H1 (cell line): ENCODE data around the gene DYNC1I1. TPM values are rescaled to one million over a fixed set of nuclear protein-coding genes. Genes with fewer than 3 reads are reported as not detected.
A peak's percentile ranks its signal among the peaks of the same experiment; 100 is the strongest.

Source experiments
- CTCF ChIA-PET: fragments of 300-600 bp; sonication (Branson Sonifier 250); formaldehyde crosslinking; loops from one replicate; lab custom pipeline; 2021; ENCODE audit not compliant: partially characterized antibody; lab: Charles Lee
- POLR2A ChIA-PET: fragments of 300-600 bp; sonication (Branson Sonifier 250); formaldehyde crosslinking; loops from one replicate; lab custom pipeline; 2021; ENCODE audit warnings: inconsistent platforms; ENCODE audit not compliant: partially characterized antibody; lab: Charles Lee
- DNase-seq, 2 experiments: peaks; one replicate each; pipeline versions ENCODE4 v3.0.0 to v3.0.0-alpha.2; 2010 to 2022; ENCODE audit warnings: low spot score in 2 of 2, low read depth in 1 of 2, mixed read lengths in 1 of 2
- FAIRE-seq: peaks from 2 replicates; lab custom pipeline; 2011; peaks lifted over from hg19 to GRCh38; lab: Jason Lieb, UNC
- H2AFZ ChIP-seq: 2 replicates; pipeline ENCODE4 v1.8.1; 2012; ENCODE audit warnings: low read length, inconsistent platforms
- H2AK5ac ChIP-seq: 2 replicates; pipeline ENCODE4 v1.6.1; 2013; ENCODE audit warnings: low read depth, low read length
- H2BK120ac ChIP-seq: replicated peaks from 2 replicates; pipeline ENCODE3; 2013; ENCODE audit warnings: low read depth, low read length, inconsistent platforms
- H2BK12ac ChIP-seq: 2 replicates; pipeline ENCODE4 v1.6.1; 2013; ENCODE audit warnings: low read depth, low read length
- H2BK15ac ChIP-seq: 2 replicates; pipeline ENCODE4 v1.6.1; 2013; ENCODE audit warnings: low read length
- H2BK20ac ChIP-seq: 2 replicates; pipeline ENCODE4 v1.6.1; 2013; ENCODE audit warnings: low read length
- H2BK5ac ChIP-seq: 2 replicates; pipeline ENCODE4 v1.6.1; 2013; ENCODE audit warnings: low read depth, low read length
- H3K14ac ChIP-seq: 2 replicates; pipeline ENCODE4 v1.6.1; 2013; ENCODE audit warnings: inconsistent platforms; ENCODE audit not compliant: insufficient read length
- H3K18ac ChIP-seq: 2 replicates; pipeline ENCODE4 v1.6.1; 2013; ENCODE audit warnings: low read length; ENCODE audit errors: extremely low read depth
- H3K23ac ChIP-seq: 2 replicates; pipeline ENCODE4 v1.6.1; 2013; ENCODE audit warnings: inconsistent platforms; ENCODE audit not compliant: insufficient read length
- H3K23me2 ChIP-seq: 2 replicates; pipeline ENCODE4 v1.6.1; 2013; ENCODE audit warnings: low read depth, low read length
- H3K27ac ChIP-seq: 2 replicates; pipeline ENCODE4 v1.6.1; 2011; ENCODE audit warnings: low read depth, low read length, inconsistent platforms
- H3K27me3 ChIP-seq, 4 experiments: replicated peaks in 1 of 4; 1 replicate in 1 of 4; 2 replicates in 3 of 4; pipeline versions ENCODE4 v1.6.1 to v1.8.1; 2011 to 2013; ENCODE audit warnings: low read length in 3 of 4, mild to moderate bottlenecking in 3 of 4, inconsistent platforms in 2 of 4, mixed read lengths in 2 of 4, moderate library complexity in 1 of 4; ENCODE audit not compliant: control insufficient read depth in 3 of 4, insufficient read depth in 3 of 4; ENCODE audit errors: extremely low read depth in 1 of 4
- H3K36me3 ChIP-seq, 4 experiments: 2 replicates each; pipeline versions ENCODE4 v1.6.1 to v1.8.1; 2011 to 2013; ENCODE audit warnings: mild to moderate bottlenecking in 4 of 4, low read length in 3 of 4, moderate library complexity in 2 of 4, control low read depth in 1 of 4, inconsistent platforms in 1 of 4; ENCODE audit not compliant: insufficient read depth in 4 of 4, control insufficient read depth in 2 of 4
- H3K4ac ChIP-seq: replicated peaks from 2 replicates; pipeline ENCODE3; 2013; ENCODE audit warnings: low read length, low read depth, mixed read lengths, inconsistent platforms; ENCODE audit not compliant: insufficient read length
- H3K4me1 ChIP-seq, 4 experiments: replicated peaks in 1 of 4; 1 replicate in 1 of 4; 2 replicates in 3 of 4; pipeline versions ENCODE4 v1.6.1 to v1.8.1; 2011 to 2013; ENCODE audit warnings: low read length in 3 of 4, inconsistent platforms in 2 of 4, mixed read lengths in 1 of 4; ENCODE audit not compliant: insufficient read depth in 4 of 4, control insufficient read depth in 3 of 4
- H3K4me2 ChIP-seq, 2 experiments: 2 replicates each; pipeline versions ENCODE4 v1.6.1 to v1.8.1; 2011 to 2013; ENCODE audit warnings: low read depth in 2 of 2, low read length in 2 of 2, control low read depth in 1 of 2, inconsistent platforms in 1 of 2, mild to moderate bottlenecking in 1 of 2; ENCODE audit not compliant: insufficient read depth in 1 of 2
- H3K4me3 ChIP-seq, 4 experiments: fragments of 200-600, 300-600 bp in 1 of 4; sonication (generic), shearing (Covaris generic), sonication (Bioruptor Twin) in 1 of 4; 2 replicates each; pipeline versions ENCODE4 v1.5.1 to v1.8.1; 2011 to 2016; ENCODE audit warnings: low read length in 4 of 4, low read depth in 3 of 4, control low read depth in 2 of 4, inconsistent platforms in 2 of 4, mild to moderate bottlenecking in 2 of 4, mixed read lengths in 1 of 4, moderate library complexity in 1 of 4; ENCODE audit not compliant: insufficient read depth in 2 of 4; ENCODE audit errors: extremely low read depth in 1 of 4
- H3K56ac ChIP-seq: replicated peaks from 2 replicates; pipeline ENCODE3; 2013; ENCODE audit warnings: low read depth, mild to moderate bottlenecking, mixed read lengths, low read length, inconsistent platforms; ENCODE audit not compliant: insufficient read length
- H3K79me1 ChIP-seq: 2 replicates; pipeline ENCODE4 v1.6.1; 2013; ENCODE audit warnings: low read depth, low read length, control low read depth
- H3K79me2 ChIP-seq, 2 experiments: 2 replicates each; pipeline versions ENCODE4 v1.6.1 to v1.8.1; 2012 to 2013; ENCODE audit warnings: low read length in 2 of 2, mild to moderate bottlenecking in 2 of 2, inconsistent platforms in 1 of 2; ENCODE audit not compliant: insufficient read depth in 2 of 2, control insufficient read depth in 1 of 2
- H3K9ac ChIP-seq, 4 experiments: replicated peaks in 1 of 4; 1 replicate in 1 of 4; 2 replicates in 3 of 4; pipeline versions ENCODE4 v1.6.1 to v1.8.1; 2011 to 2013; ENCODE audit warnings: low read depth in 3 of 4, low read length in 3 of 4, control low read depth in 2 of 4, mild to moderate bottlenecking in 2 of 4, moderate library complexity in 2 of 4, inconsistent platforms in 1 of 4; ENCODE audit errors: extremely low read depth in 1 of 4
- H3K9me3 ChIP-seq, 2 experiments: 2 replicates each; pipeline versions ENCODE4 v1.6.1 to v1.8.1; 2012 to 2013; ENCODE audit warnings: mild to moderate bottlenecking in 2 of 2, moderate library complexity in 2 of 2, control low read depth in 1 of 2, inconsistent platforms in 1 of 2, low read depth in 1 of 2, low read length in 1 of 2, mixed read lengths in 1 of 2; ENCODE audit not compliant: insufficient read depth in 2 of 2
- H4K20me1 ChIP-seq, 2 experiments: replicated peaks in 1 of 2; 2 replicates each; pipeline versions ENCODE3 to v1.8.1; 2011 to 2013; ENCODE audit warnings: inconsistent platforms in 2 of 2, low read length in 2 of 2, mild to moderate bottlenecking in 1 of 2; ENCODE audit not compliant: insufficient read depth in 2 of 2, control insufficient read depth in 1 of 2
- H4K5ac ChIP-seq: 2 replicates; pipeline ENCODE4 v1.6.1; 2013; ENCODE audit warnings: low read length, low read depth, mixed read lengths, inconsistent platforms; ENCODE audit not compliant: insufficient read length
- H4K8ac ChIP-seq: 2 replicates; pipeline ENCODE4 v1.8.0; 2013; ENCODE audit warnings: mild to moderate bottlenecking, moderate library complexity, low read length, inconsistent platforms; ENCODE audit not compliant: insufficient read depth; ENCODE audit errors: extremely low read depth
- H4K91ac ChIP-seq: replicated peaks from 2 replicates; pipeline ENCODE3; 2013; ENCODE audit warnings: low read length, mixed read lengths, inconsistent platforms; ENCODE audit not compliant: insufficient read length
- BCL11A ChIP-seq, 2 experiments: IDR thresholded peaks; one replicate each; pipeline ENCODE4 v1.6.1; 2011; ENCODE audit warnings: low read depth in 2 of 2, low read length in 2 of 2, mild to moderate bottlenecking in 2 of 2
- CHD2 ChIP-seq: IDR thresholded peaks from 2 replicates; pipeline ENCODE4 v1.6.1; 2012; ENCODE audit warnings: low read length, improper control_type of control experiment
- GTF2F1 ChIP-seq: IDR thresholded peaks from 2 replicates; pipeline ENCODE4 v1.6.1; 2012; ENCODE audit warnings: low read depth, low read length, improper control_type of control experiment, borderline replicate concordance
- POU5F1 ChIP-seq: IDR thresholded peaks from 2 replicates; pipeline ENCODE4 v1.6.1; 2011; ENCODE audit warnings: low read depth, mild to moderate bottlenecking, low read length, moderate library complexity
- RBBP5 ChIP-seq: IDR thresholded peaks from 2 replicates; pipeline ENCODE4 v1.7.1; 2012; ENCODE audit warnings: low read depth, mild to moderate bottlenecking, inconsistent platforms, low read length, moderate library complexity, borderline replicate concordance
- SIN3A ChIP-seq, 2 experiments: IDR thresholded peaks in 1 of 2; conservative IDR thresholded peaks in 1 of 2; 2 replicates each; pipeline ENCODE4 v1.6.1; 2011 to 2012; ENCODE audit warnings: low read length in 2 of 2, improper control_type of control experiment in 1 of 2, low read depth in 1 of 2, mild to moderate bottlenecking in 1 of 2
- SP2 ChIP-seq: IDR thresholded peaks from 2 replicates; pipeline ENCODE4 v1.6.1; 2012; ENCODE audit warnings: mild to moderate bottlenecking, low read length, inconsistent platforms
- TAF1 ChIP-seq: IDR thresholded peaks from 2 replicates; pipeline ENCODE4 v1.6.1; 2011; ENCODE audit warnings: mild to moderate bottlenecking, low read depth, low read length
- TCF12 ChIP-seq: IDR thresholded peaks from 2 replicates; pipeline ENCODE4 v1.6.1; 2011; ENCODE audit warnings: low read depth, mild to moderate bottlenecking, low read length
- WGBS, 2 experiments: shearing (Covaris generic) in 1 of 2; methylation state at CpG; one replicate each; pipeline versions ENCODE4 v1.1.6 to v1.1.7; 2013 to 2015; ENCODE audit warnings: low lambda C conversion rate in 2 of 2, mixed read lengths in 2 of 2, inconsistent platforms in 1 of 2, low coverage in 1 of 2, missing lambda C conversion rate in 1 of 2; ENCODE audit not compliant: insufficient replicate concordance in 2 of 2, insufficient coverage in 1 of 2, insufficient read length in 1 of 2; ENCODE audit errors: extremely low coverage in 1 of 2, missing lambda C conversion rate in 1 of 2; 5-methylcytosine and 5-hydroxymethylcytosine counted together
- polyA plus RNA-seq, 7 experiments: library from polyadenylated mRNA; depleted of rRNA in 3 of 7; stranded (reverse) in 5 of 7; unstranded in 2 of 7; fragments of >200 nt in 5 of 7; fragments of 200-250 nt in 2 of 7; gene quantifications; 1 replicate in 5 of 7; 2 replicates in 1 of 7; 4 replicates in 1 of 7; pipeline versions ENCODE4 v1.2.1 to v1.2.3, GENCODE V29; 2011 to 2013; ENCODE audit warnings: missing spikeins in 2 of 7, mixed read lengths in 2 of 7
- total RNA-seq: library from RNA; stranded (reverse); fragmentation: NEBNext Ultra II Directional; extraction: Animal tissue kit (Norgen Biotek cat#: 25700); gene quantifications from 2 replicates; pipeline ENCODE4 v1.2.1, GENCODE V29; 2021

DYNC1I1 gene
- total and polyA plus RNA-seq, 2 of the 8 experiments (the other 6 are each of a cell fraction or from before 2014, with no cell fraction given): 0.45 to 0.58 TPM

GRCh38 chr7:95828824-95829790 is 56.8 kb downstream of the DYNC1I1 start:
- CTCF ChIA-PET: interaction anchor here (0.8 to 9.7 kb wide), 5 partner anchors 13 to 279 kb away, joined by 3 to 75 read pairs (median 4); no protein-coding TSS in a partner anchor
- 0 out of 2 replicates have a peak, but pooled peaks have one; percentile 35 for TF ChIP-seq TCF12
- peak; percentile 76; the same call in 1 of the 2 replicates for TF ChIP-seq POU5F1
- no peak for TF ChIP-seq BCL11A (IDR thresholded peaks at IDR 0.05; ENCODE audit: low read depth in 2 of 2, low read length in 2 of 2)
- no peak for TF ChIP-seq SIN3A (conservative IDR thresholded peaks at IDR 0.05 in 1 of 2, IDR thresholded peaks at IDR 0.05 in 1 of 2; ENCODE audit: low read depth in 1 of 2, low read length in 2 of 2)
- TF ChIP-seq RBBP5: no peak
- no peak for TF ChIP-seq CHD2
- TF ChIP-seq TAF1: no peak
- no peak for TF ChIP-seq GTF2F1
- TF ChIP-seq SP2: no peak

More at GRCh38 chr7:95828824-95829790, 56.8 kb downstream of the DYNC1I1 start:
- Histone ChIP-seq H3K4me2 (peak overlapping the region; percentile 21 to 51), H3K56ac (no peak overlapping the region), H4K5ac (peak overlapping the region; percentile 97), H2BK12ac (no peak overlapping the region), H3K79me2 (no peaks in the 10 kb centered on the region), H3K36me3 (no peaks in the 10 kb centered on the region), H4K8ac (no peak overlapping the region), H3K27me3 (no peaks in the 10 kb centered on the region), H2BK20ac (0 out of 2 replicates have a peak overlapping the region, but pooled peaks have one; percentile 25), H3K27ac (no peak overlapping the region; the same call in 1 of the 2 replicates), H3K18ac (no peak overlapping the region; the same call in 1 of the 2 replicates), H3K14ac (no peak overlapping the region), H2AFZ (no peak overlapping the region), H3K79me1 (no peaks in the 10 kb centered on the region), H2BK120ac (peak overlapping the region; percentile 61), H3K9ac (no peak overlapping the region; a peak in 2 of 7 replicates), H4K20me1 (no peaks in the 10 kb centered on the region), H3K23me2 (no peaks in the 10 kb centered on the region), H2BK5ac (0 out of 2 replicates have a peak overlapping the region, but pooled peaks have one; percentile 22), H3K23ac (no peak overlapping the region), H2BK15ac (no peak overlapping the region), H3K4ac (no peak overlapping the region), H3K4me3 (peak overlapping the region in 1 of 4 experiments; percentile 34; a peak in 1 of 8 replicates), H4K91ac (peak overlapping the region; percentile 57), H3K4me1 (peaks cover 0 to 13% (median 8%) of the 10 kb centered on the region in 4 experiments; a peak in 5 of 7 replicates), H3K9me3 (no peaks in the 10 kb centered on the region), H2AK5ac (no peak overlapping the region)
- WGBS, 2 experiments: 29% methylated on average over 4 of the region's 4 CpGs; no CpG with 5 or more reads in 1 of the 2 experiments
- POLR2A ChIA-PET: interaction anchor here (1.4 to 2.4 kb wide), 2 partner anchors 9 to 13 kb away, joined by 4 to 8 read pairs; no protein-coding TSS in a partner anchor
- peak; percentile 84 for FAIRE-seq
- no peak for DNase-seq
